ENCODE measurements around the gene COL9A3.

DNA sequence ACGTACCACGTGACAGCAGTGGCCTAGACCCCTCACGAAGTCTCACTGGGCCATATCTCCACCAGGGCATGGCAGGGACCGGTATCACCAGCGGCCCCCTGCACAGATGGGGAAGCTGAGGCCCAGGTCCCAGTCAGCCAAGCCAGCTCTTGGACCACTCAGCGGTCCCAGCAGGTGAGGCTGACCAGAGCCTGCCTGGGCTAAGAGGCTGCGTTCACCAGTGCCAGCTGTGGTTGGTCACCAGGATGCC lies 23.2 kb upstream of the COL9A3 start:
- TF ChIP-seq, protein P1, sequence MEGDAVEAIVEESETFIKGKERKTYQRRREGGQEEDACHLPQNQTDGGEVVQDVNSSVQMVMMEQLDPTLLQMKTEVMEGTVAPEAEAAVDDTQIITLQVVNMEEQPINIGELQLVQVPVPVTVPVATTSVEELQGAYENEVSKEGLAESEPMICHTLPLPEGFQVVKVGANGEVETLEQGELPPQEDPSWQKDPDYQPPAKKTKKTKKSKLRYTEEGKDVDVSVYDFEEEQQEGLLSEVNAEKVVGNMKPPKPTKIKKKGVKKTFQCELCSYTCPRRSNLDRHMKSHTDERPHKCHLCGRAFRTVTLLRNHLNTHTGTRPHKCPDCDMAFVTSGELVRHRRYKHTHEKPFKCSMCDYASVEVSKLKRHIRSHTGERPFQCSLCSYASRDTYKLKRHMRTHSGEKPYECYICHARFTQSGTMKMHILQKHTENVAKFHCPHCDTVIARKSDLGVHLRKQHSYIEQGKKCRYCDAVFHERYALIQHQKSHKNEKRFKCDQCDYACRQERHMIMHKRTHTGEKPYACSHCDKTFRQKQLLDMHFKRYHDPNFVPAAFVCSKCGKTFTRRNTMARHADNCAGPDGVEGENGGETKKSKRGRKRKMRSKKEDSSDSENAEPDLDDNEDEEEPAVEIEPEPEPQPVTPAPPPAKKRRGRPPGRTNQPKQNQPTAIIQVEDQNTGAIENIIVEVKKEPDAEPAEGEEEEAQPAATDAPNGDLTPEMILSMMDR (conservative IDR thresholded peaks at IDR 0.05; ENCODE audit: low read length), result no peak
- TF ChIP-seq EZH2phosphoT487 (IDR thresholded peaks at IDR 0.05; ENCODE audit: borderline replicate concordance), result no peak

All from Loucy (cell line).